Esophagus muscularis mucosa (tissue), 4 donors: ENCODE data around the gene PKM.

ENCODE experiments used
- EP300 ChIP-seq: sonication (generic); formaldehyde crosslinking; IDR thresholded peaks from one replicate; pipeline ENCODE4 v1.6.1; 2017; ENCODE audit warnings: antibody characterized with exemption
- POLR2A ChIP-seq: fragments of 450-650 bp; IDR thresholded peaks from one replicate; pipeline ENCODE4 v1.6.1; 2017; ENCODE audit warnings: antibody characterized with exemption, moderate library complexity, mild to moderate bottlenecking, low read depth
- TF ChIP-seq, protein P1 (sequence below), 3 experiments: fragments of 200-600 bp in 2 of 3; fragments of 450-650 bp in 1 of 3; sonication (generic) in 2 of 3; IDR thresholded peaks; one replicate each; pipeline ENCODE4 v1.5.1; 2017 to 2019; ENCODE audit warnings: antibody characterized with exemption in 3 of 3, mild to moderate bottlenecking in 2 of 3, moderate library complexity in 1 of 3

- TF ChIP-seq, protein P1, sequence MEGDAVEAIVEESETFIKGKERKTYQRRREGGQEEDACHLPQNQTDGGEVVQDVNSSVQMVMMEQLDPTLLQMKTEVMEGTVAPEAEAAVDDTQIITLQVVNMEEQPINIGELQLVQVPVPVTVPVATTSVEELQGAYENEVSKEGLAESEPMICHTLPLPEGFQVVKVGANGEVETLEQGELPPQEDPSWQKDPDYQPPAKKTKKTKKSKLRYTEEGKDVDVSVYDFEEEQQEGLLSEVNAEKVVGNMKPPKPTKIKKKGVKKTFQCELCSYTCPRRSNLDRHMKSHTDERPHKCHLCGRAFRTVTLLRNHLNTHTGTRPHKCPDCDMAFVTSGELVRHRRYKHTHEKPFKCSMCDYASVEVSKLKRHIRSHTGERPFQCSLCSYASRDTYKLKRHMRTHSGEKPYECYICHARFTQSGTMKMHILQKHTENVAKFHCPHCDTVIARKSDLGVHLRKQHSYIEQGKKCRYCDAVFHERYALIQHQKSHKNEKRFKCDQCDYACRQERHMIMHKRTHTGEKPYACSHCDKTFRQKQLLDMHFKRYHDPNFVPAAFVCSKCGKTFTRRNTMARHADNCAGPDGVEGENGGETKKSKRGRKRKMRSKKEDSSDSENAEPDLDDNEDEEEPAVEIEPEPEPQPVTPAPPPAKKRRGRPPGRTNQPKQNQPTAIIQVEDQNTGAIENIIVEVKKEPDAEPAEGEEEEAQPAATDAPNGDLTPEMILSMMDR (IDR thresholded peaks at IDR 0.05), result no peak
- TF ChIP-seq POLR2A (no peak), EP300 (no peak)
Measured at GRCh38 chr15:72199205-72199515, 31.8 kb downstream of the PKM start.
